Omental fat pad (tissue), 4 donors: Measurements from ENCODE around the gene MRPL21. TPM values are rescaled to one million over a fixed set of nuclear protein-coding genes. Genes with fewer than 3 reads are reported as not detected.

Experiments
- ATAC-seq: fragments of 150-250 bp; one replicate; pipeline ENCODE4 v1.9.1; 2016; ENCODE audit warnings: mild to moderate bottlenecking, moderate library complexity; ENCODE audit not compliant: low FRiP score
- DNase-seq: peaks from one replicate; pipeline ENCODE4 v3.0.0-alpha.2; 2019; ENCODE audit warnings: low spot score
- CTCF ChIP-seq, 3 donors: fragments of 450-650 bp; IDR thresholded peaks; one replicate each; pipeline ENCODE4 v1.5.1; 2016 to 2017; ENCODE audit warnings: antibody characterized with exemption in 3 of 3, mild to moderate bottlenecking in 3 of 3, moderate library complexity in 2 of 3
- total RNA-seq, 4 donors: library from RNA; depleted of rRNA; stranded (reverse); fragments of >200 nt; gene quantifications; one replicate each; pipeline ENCODE4 v1.1.0, GENCODE V29; 2016

The MRPL21 gene
- total RNA-seq, 4 donors from 2014 or later: 31.8 to 57.5 (median 39.1) TPM

- ATAC-seq (no peak), DNase-seq (no peak)
- no peak for TF ChIP-seq CTCF (IDR thresholded peaks at IDR 0.05)
Measured at GRCh38 chr11:68882391-68882790, 21.2 kb downstream of the MRPL21 start.

DNA sequence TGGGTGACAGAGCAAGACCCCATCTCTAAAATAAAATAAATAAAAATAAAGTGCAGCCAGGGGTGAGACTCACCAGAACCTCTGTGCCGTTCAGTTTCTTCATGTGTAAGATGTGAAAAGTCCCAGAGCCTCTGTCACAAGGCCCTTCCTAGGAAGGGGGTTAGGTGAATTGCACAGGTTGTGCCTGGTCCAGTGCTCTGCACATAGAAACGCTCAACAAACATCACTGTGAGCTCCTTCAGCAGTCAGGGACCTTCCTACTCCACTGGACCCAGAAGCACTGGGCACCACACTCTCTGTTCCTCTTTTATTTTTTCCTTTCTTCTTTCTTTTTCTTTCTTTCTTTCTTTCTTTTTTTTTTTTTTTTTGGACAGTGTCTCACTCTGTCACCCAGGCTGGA, 22.3 kb downstream of the MRPL21 start:
- no peak for DNase-seq
- no peak for ATAC-seq
- no peak for TF ChIP-seq CTCF (IDR thresholded peaks at IDR 0.05)

- TF ChIP-seq CTCF (IDR thresholded peaks at IDR 0.05): no peak
- ATAC-seq (no peak), DNase-seq (no peak)
Measured at GRCh38 chr11:68880851-68881250, 22.8 kb downstream of the MRPL21 start.

DNA sequence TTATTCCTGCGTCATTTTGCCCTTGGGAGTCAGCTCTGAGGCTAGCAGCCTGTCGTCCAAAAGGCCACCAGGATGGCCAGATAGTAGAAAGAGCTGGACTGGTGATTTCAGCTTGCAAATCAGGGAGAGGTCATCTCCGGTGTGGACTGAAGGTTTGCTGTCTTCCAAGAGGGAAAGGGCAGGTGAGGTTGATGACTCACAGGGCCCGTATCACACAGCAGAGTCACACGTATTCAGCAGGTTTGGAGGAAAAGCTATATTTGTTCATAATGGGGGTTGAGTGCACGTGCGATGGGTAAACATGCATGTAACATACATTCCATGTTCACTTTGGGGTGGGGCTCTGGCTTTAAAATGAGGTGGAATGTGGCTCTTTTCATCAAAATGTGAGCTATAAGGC, 25.6 kb downstream of the MRPL21 start:
- ATAC-seq: no peak
- no peak for DNase-seq
- no peak for TF ChIP-seq CTCF (IDR thresholded peaks at IDR 0.05)

DNA sequence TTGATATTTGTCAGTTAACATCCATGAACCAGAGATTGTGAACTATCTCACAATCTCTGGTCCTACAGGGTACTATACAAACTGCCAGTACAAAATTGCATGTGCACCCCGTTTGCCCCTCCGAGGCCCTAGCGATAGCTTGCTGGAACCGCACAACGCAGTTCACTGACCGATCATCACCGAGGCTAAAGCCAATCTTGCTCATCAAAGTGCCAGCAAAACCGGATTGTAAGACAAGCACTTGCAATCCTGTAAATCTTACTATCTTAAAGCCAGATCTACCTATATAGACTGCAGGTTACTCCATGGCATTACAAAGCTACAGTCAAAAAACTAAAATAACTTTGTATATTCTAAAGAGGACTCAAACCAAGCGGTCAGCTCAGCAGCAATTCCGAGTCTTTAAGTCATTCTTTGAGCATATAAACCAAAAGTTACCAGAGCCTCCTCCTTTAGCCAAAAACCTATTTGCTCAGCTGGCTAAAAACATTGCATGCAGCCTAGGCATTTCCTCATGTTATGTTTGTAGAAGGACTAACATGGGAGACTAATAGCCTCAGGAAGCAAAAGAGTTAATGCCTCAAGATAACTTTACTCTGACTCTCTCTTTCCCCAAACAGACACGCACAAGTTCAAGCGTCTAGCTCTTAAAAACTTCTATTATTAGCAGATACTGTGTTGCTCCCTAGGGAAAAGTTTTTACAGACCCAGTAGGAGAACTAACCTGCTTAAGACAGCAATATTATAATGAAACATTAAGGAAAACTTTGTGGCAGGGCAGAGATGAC, 31.2 kb downstream of the MRPL21 start:
- TF ChIP-seq CTCF (IDR thresholded peaks at IDR 0.05): no peak
- no peak for DNase-seq

GRCh38 chr11:68870470-68870869, 33.2 kb downstream of the MRPL21 start:
- no peak for DNase-seq
- TF ChIP-seq CTCF (IDR thresholded peaks at IDR 0.05): no peak
- no peak for ATAC-seq

More for the DNA sequence above, 31.2 kb downstream of the MRPL21 start:
- ATAC-seq: no peak

- no peak for TF ChIP-seq CTCF (IDR thresholded peaks at IDR 0.05)
- no peak for ATAC-seq
- DNase-seq: no peak
Measured at GRCh38 chr11:68868221-68868835, 35.3 kb downstream of the MRPL21 start.
